GM12872 (cell line): ENCODE measurements around the gene POLR2H.
A peak's percentile ranks its signal among the peaks of the same experiment; 100 is the strongest.

Source experiments
- CTCF ChIP-seq: IDR thresholded peaks from 3 replicates; pipeline ENCODE4 v1.5.1; 2011; ENCODE audit warnings: low read depth, mild to moderate bottlenecking, low read length, moderate library complexity; ENCODE audit not compliant: insufficient read depth

The POLR2H gene

GRCh38 chr3:184409946-184410500 lies 48.5 kb downstream of the POLR2H start:
- TF ChIP-seq CTCF: no peak

- no peak for TF ChIP-seq CTCF
Observed at GRCh38 chr3:184414418-184415202, 53.1 kb downstream of the POLR2H start.

GRCh38 chr3:184415203-184415490 lies 53.6 kb downstream of the POLR2H start:
- no peak for TF ChIP-seq CTCF

GRCh38 chr3:184417619-184418327 lies 56.3 kb downstream of the POLR2H start:
- peak; percentile 99 for TF ChIP-seq CTCF
